Measurements from ENCODE around the gene HGF.

GRCh38 chr7:81752318-81752714 lies 17.5 kb downstream of the HGF start:
- TF ChIP-seq EZH2phosphoT487 (IDR thresholded peaks at IDR 0.05; ENCODE audit: borderline replicate concordance, low read depth, low read length) (no peak), CTCF (conservative IDR thresholded peaks at IDR 0.05; ENCODE audit: low read length) (no peak)
